HG03571 (cell line): Measurements from ENCODE around the gene HEBP2.

Experiments
- ATAC-seq: cut with Tn5 transposase; IDR thresholded peaks from one replicate; pipeline ENCODE4 v1.9.1; 2021; ENCODE audit not compliant: unreplicated experiment

The HEBP2 gene

GRCh38 chr6:138451043-138451442 is 47.0 kb downstream of the HEBP2 start:
- no peak for ATAC-seq

DNA sequence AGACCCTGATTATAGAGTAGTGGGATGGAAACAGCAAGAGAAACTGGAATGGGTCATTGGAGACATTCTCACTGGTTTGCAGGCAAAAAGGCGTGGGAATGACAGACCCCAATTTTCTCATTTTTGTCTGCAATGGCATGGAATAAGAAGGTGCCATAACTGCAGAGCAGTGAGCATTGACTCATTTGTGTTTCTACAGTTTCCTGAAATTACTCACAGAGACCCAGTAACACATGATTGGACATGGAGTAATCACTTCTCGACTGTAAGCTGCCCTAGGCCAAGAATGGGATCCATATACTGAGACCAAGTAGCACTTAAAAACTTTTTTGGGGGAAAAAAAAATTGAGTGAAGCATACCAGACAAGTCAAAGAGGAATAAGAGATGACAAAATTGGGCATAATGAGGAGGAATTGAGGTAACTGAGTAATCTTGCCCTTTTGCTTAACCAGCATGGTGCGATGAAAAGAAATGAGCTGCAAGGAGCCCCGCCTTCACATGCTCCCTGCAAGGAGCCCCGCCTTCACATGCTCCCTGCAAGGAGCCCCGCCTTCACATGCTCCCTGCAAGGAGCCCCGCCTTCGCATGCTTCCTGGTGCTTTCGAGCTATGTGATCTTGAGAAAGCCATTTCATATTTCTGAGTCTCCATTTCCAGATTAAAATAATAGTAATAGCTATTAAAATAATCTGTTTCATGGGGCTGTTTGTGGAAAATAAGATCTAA is 51.1 kb downstream of the HEBP2 start:
- ATAC-seq, result no peak

DNA sequence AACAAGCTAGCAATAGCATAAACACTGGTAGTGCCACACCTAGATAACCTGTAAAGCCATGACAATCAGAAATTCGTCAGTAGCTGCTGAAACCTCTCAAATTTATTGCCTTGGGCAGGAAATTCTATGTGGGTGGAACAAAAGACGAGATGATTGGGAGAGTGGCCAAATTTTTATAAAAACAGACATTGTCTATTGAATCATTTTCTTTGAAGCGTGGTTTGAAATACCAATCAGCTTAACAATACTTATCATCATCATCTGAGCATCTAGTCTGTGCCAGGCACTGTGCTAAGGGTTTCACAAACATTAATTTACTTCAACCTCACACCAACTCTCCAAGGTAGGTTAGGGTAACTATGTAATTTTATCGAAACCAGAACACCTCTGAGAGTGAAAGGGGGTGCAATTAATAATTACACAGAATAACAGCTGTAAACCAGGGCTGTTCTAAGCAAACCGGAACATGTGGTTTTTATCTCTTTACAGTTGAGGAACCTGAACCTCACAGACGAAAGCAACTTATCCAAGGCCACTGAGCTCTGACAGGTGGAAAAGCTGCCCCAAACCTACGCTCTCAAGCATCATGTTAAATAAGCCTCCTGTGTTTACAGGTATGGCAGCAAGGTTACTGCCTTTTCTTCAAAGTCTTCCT is 51.9 kb downstream of the HEBP2 start:
- ATAC-seq, result peak; percentile 99

DNA sequence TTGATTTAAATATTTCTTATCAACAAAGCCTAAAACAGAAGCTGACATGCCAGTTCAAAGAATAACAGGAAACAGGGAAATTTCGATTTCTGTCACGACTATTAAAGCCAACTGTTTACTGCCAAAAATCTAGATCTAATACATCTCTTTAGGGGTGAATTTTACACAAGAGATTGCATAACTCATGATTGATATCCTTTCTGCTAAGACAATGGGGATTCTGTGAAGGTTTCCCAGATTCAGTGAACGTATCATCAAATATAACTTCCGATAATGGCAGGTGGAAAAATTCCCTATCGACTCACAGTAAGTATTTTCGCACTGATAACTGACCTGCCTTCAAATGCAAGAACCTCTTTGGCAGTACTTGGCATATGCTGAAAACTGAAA is 52.4 kb downstream of the HEBP2 start:
- peak; percentile 6 for ATAC-seq

DNA sequence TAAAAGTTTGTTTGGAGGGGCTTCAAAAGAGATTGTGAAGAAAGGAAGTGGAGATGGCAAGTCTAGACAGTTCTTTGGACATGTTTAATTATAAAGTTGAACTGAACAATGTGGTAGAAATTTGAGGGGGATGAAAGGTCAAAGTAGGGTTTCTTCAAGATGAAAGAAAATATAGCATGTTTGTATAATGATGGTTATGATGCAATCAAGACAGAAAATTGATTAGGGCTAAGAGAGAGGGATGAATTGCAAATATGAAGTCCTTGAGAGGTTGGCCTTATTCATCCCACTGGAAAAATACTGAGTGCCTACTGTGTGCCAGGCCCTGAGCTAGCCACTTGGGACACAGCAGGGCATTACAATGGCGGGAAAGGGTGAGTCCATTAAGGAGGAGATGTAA is 57.6 kb downstream of the HEBP2 start:
- ATAC-seq, result no peak

GRCh38 chr6:138464085-138464484 is 60.1 kb downstream of the HEBP2 start:
- ATAC-seq, result no peak

DNA sequence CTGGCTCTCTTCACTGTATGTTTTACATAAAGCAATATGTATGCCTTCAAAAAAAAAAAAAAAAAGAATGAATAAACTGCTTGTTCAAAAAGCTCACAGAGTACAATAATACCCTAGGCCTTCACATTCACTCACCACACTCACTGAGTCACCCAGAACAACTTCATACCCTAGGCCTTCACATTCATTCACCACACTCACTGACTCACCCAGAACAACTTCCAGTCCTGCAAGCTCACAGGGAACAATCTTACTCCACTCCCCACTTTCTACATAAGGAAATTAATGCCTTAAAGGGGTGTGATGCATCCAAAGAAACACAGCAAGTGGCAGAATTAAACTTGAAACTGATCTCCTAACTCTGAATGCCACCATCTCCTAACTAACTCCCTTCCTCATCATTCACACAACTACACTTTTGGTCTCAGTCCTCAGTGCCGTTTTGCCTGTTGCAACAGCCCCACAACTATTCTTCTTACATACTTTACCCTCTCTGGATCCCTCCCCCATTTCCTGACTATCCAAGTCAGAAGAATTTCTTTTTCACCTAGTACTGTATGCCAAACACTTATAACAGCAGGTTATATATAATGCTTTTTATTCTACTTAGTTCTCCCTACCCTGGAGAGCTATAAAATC is 61.1 kb downstream of the HEBP2 start:
- no peak for ATAC-seq

DNA sequence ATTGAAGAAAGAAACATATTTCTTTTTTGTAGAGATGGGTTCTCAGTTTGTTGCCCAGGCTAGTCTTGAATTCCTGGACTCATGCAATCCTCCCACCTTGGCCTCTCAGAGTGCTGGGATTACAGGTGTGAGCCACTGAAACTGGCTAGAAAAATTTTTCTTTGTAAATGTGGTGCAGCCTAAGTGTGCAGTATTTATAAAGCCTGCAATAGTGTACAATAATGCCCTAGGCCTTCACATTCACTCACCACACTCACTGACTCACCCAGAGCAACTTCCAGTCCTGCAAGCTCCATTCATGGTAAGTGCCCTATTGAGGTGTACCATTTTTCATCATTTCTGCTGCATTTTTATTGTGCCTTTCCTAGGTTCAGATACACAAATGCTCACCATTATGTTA is 63.9 kb downstream of the HEBP2 start:
- no peak for ATAC-seq

DNA sequence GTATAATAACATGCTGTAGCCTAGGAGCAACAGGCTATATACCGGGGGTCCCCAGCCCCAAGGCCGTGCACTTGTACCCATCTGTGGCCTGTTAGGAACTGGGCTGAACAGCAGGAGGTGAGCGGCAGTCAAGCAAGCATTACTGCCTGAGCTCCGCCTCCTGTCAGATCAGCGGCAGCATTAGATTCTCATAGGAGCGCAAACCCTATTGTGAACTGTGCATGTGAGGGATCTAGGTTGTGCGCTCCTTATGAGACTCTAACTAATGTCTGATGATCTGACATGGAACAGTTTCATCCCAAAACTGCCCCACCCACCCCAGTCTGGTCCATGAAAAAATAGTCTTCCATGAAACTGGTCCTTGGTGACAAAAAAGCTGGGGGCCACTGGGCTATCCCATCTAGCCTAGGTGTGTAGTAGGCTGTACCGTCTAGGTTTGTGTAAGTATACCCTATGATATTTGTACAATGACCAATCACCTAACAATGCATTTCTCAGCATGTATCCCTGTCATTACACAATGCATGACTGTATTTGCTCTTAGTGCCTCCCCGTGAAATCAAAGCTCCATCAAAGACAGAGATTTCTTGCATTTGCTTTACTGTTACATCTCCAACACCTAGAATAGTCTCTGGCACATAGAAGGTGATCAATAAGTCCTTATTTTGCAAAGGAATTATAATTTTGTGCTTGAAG is 64.4 kb downstream of the HEBP2 start:
- ATAC-seq, result no peak
